HG03378 (cell line): Measurements from ENCODE around the gene CD84.
A peak's percentile ranks its signal among the peaks of the same experiment; 100 is the strongest.
"Not testable (repeated sequence)": the region's sequence is repeated elsewhere in the genome, so short reads cannot be mapped to it uniquely, and the experiment has no call there.

Experiments
- ATAC-seq: cut with Tn5 transposase; IDR thresholded peaks from one replicate; pipeline ENCODE4 v1.9.1; 2021; ENCODE audit warnings: mild to moderate bottlenecking, moderate library complexity; ENCODE audit not compliant: unreplicated experiment

Gene CD84

GRCh38 chr1:160542303-160542945 lies 36.9 kb downstream of the CD84 start:
- ATAC-seq, result no peak

GRCh38 chr1:160541622-160542302 lies 37.5 kb downstream of the CD84 start:
- no peak for ATAC-seq

- ATAC-seq, result peak; percentile 7
These were observed 38.5 kb downstream of the CD84 start for GRCh38 chr1:160540859-160541233.

GRCh38 chr1:160539990-160540858 lies 39.1 kb downstream of the CD84 start:
- ATAC-seq, result peak; percentile 85

- ATAC-seq, result no peak
These were observed 39.7 kb downstream of the CD84 start for GRCh38 chr1:160539684-160539989.

- ATAC-seq, result no peak
These were observed 40.2 kb downstream of the CD84 start for GRCh38 chr1:160538985-160539651.

- ATAC-seq, result no peak
These were observed 41.3 kb downstream of the CD84 start for GRCh38 chr1:160537714-160538665.

- ATAC-seq, result no peak
These were observed 44.3 kb downstream of the CD84 start for GRCh38 chr1:160534823-160535605.

- ATAC-seq, result not testable (repeated sequence)
These were observed 46.8 kb downstream of the CD84 start for GRCh38 chr1:160532557-160532813.

- not testable (repeated sequence) for ATAC-seq
These were observed 47.3 kb downstream of the CD84 start for GRCh38 chr1:160531809-160532556.

GRCh38 chr1:160529401-160529952 lies 49.8 kb downstream of the CD84 start:
- ATAC-seq, result not testable (repeated sequence)

GRCh38 chr1:160523789-160524188 lies 55.5 kb downstream of the CD84 start:
- not testable (repeated sequence) for ATAC-seq

- no peak for ATAC-seq
These were observed 56.5 kb downstream of the CD84 start, which contains the start of gene SLAMF6 for GRCh38 chr1:160522622-160523345. SLAMF6 (minus strand) TSS chr1:160523255; CDS start chr1:160523192, 63 bp downstream.

- no peak for ATAC-seq
These were observed 57.2 kb downstream of the CD84 start for GRCh38 chr1:160522136-160522535.

- ATAC-seq, result no peak
These were observed 57.7 kb downstream of the CD84 start for GRCh38 chr1:160521554-160521953.

GRCh38 chr1:160520999-160521398 lies 58.3 kb downstream of the CD84 start:
- ATAC-seq, result no peak

- no peak for ATAC-seq
These were observed 58.7 kb downstream of the CD84 start for GRCh38 chr1:160520582-160520981.
